HEK293T (cell line): ENCODE measurements around the gene ZNF148.

ENCODE experiments used
- BHLHE40 ChIP-seq: fragments of 450-650 bp; IDR thresholded peaks from 2 replicates; pipeline ENCODE4 v1.6.1; 2016; ENCODE audit warnings: mild to moderate bottlenecking, moderate library complexity, borderline replicate concordance
- CTBP1 ChIP-seq: fragments of 450-650 bp; IDR thresholded peaks from 2 replicates; pipeline ENCODE4 v1.6.1; 2016; ENCODE audit warnings: borderline replicate concordance
- ELF4 ChIP-seq: fragments of 450-650 bp; IDR thresholded peaks from 2 replicates; pipeline ENCODE4 v1.6.1; 2017; ENCODE audit warnings: antibody characterized with exemption
- FOXA1 ChIP-seq: fragments of 450-650 bp; IDR thresholded peaks from 2 replicates; pipeline ENCODE4 v1.6.1; 2016; ENCODE audit warnings: mild to moderate bottlenecking
- FOXK2 ChIP-seq: fragments of 450-650 bp; IDR thresholded peaks from 2 replicates; pipeline ENCODE4 v1.6.1; 2016; ENCODE audit warnings: mild to moderate bottlenecking
- FOXM1 ChIP-seq: fragments of 450-650 bp; IDR thresholded peaks from 2 replicates; pipeline ENCODE4 v1.6.1; 2017; ENCODE audit warnings: mild to moderate bottlenecking, borderline replicate concordance
- L3MBTL2 ChIP-seq: fragments of 450-650 bp; conservative IDR thresholded peaks from 2 replicates; pipeline ENCODE4 v1.6.1; 2016; ENCODE audit warnings: mild to moderate bottlenecking
- NFRKB ChIP-seq: fragments of 450-650 bp; IDR thresholded peaks from 2 replicates; pipeline ENCODE4 v1.6.1; 2016; ENCODE audit warnings: mild to moderate bottlenecking, moderate library complexity
- SP1 ChIP-seq: fragments of 450-650 bp; IDR thresholded peaks from 2 replicates; pipeline ENCODE4 v1.6.1; 2017
- SUZ12 ChIP-seq: fragments of 450-650 bp; IDR thresholded peaks from 2 replicates; pipeline ENCODE4 v1.6.1; 2016; ENCODE audit warnings: mild to moderate bottlenecking
- TARDBP ChIP-seq: fragments of 450-650 bp; IDR thresholded peaks from 2 replicates; pipeline ENCODE4 v1.6.1; 2016

- no peak for TF ChIP-seq TARDBP
- TF ChIP-seq CTBP1 = no peak
- no peak for TF ChIP-seq SP1
- no peak for TF ChIP-seq FOXM1
- no peak for TF ChIP-seq FOXK2
- no peak for TF ChIP-seq FOXA1
- TF ChIP-seq NFRKB = no peak
- no peak for TF ChIP-seq SUZ12
- TF ChIP-seq BHLHE40 = no peak
- no peak for TF ChIP-seq L3MBTL2
- no peak for TF ChIP-seq ELF4
Measured at GRCh38 chr3:125214738-125215137, 160.4 kb downstream of the ZNF148 start.
